ENCODE data around the gene DMTF1.
"Not testable (repeated sequence)": the region's sequence is repeated elsewhere in the genome, so short reads cannot be mapped to it uniquely, and the experiment has no call there.

The DMTF1 gene

DNA sequence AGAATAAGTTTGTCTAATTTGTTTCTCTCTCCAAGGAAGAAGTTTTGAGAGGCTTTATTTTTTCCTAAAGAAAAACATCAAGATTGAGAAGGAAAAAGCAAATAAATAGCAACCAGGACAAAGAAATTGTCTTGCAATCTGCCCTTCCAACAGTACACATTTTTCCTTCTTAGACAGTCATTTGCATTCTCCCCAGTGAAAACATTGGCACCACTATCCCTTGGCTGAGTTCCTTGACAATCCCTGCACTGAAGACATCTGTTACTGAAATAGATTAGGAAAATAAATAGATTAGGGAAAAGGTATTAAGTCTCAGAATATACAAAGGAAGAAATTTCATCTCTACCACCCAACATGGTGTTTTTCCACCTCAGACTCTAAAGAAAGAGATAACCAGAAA lies 79.5 kb downstream of the DMTF1 start:
- no peak for DNase-seq

DNA sequence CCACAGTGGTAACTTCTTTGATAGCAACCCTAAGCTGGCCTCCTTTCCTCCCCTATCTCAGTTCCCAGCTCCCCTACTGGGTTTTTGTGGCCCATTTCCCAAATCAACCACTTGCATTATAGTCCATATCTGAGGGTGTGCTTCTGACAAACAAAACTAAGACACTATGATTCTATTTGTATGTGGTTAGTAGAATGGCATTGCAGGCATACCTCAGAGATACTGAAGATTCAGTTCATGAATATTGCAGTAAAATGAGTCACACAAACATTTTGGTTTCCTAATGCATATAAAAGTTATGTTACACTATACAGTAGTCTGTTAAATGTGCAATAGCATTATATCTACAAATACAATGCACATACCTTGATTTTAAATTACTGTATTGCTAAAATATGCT lies 82.7 kb downstream of the DMTF1 start:
- no peak for DNase-seq

DNA sequence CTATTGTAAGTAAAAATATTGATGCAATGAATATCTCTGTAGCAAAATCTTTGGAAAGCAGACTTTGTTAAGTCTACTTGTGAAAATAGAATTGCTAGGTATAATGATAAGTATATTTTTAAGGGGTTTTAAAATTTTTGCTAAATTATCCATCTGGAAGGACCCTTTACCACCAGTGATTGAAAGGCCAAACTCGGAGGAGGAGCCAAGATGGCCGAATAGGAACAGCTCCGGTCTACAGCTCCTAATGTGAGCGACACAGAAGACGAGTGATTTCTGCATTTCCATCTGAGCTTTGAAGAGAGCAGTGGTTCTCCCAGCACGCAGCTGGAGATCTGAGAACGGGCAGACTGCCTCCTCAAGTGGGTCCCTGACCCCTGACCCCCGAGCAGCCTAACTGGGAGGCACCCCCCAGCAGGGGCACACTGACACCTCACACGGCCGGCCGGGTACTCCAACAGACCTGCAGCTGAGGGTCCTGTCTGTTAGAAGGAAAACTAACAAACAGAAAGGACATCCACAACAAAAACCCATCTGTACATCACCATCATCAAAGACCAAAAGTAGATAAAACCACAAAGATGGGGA lies 86.3 kb downstream of the DMTF1 start:
- not testable (repeated sequence) for DNase-seq

DNA sequence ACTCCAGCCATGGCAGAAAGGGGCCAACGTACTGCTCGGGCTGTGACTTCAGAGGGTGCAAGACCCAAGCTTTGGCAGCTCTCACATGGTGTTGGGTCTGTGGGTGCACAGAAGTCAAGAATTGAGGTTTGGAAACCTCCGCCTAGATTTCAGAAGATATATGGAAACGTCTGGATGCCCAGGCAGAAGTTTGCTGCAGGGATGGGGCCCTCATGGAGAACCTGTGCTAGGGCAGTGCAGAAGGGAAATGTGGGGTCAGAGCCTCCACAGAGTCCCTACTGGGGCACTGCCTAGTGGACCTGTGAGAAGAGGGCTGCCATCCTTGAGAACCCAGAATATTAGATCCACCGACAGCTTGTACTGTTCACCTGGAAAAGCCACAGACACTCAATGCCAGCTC lies 93.4 kb downstream of the DMTF1 start:
- DNase-seq: not testable (repeated sequence)

Data from activated CD4-positive, alpha-beta T cell treated with anti-CD3 and anti-CD28 coated beads for 4 hours (primary cell).